HUES6 (cell line): ENCODE data around the gene ROR1.

ENCODE experiments used
- H3K27ac ChIP-seq: 2 replicates; pipeline ENCODE4 v1.7.0; 2013; ENCODE audit warnings: low read depth, mild to moderate bottlenecking, low read length, inconsistent platforms
- H3K27me3 ChIP-seq: 2 replicates; pipeline ENCODE4 v1.6.1; 2013; ENCODE audit warnings: low read length; ENCODE audit not compliant: control insufficient read depth, insufficient read depth
- H3K36me3 ChIP-seq: 2 replicates; pipeline ENCODE4 v1.6.1; 2013; ENCODE audit warnings: low read length; ENCODE audit not compliant: control insufficient read depth, insufficient read depth
- H3K4me1 ChIP-seq: 2 replicates; pipeline ENCODE4 v1.6.1; 2013; ENCODE audit warnings: low read length; ENCODE audit not compliant: control insufficient read depth, insufficient read depth
- H3K4me3 ChIP-seq: 2 replicates; pipeline ENCODE4 v1.5.1; 2013; ENCODE audit warnings: low read depth, low read length
- H3K9ac ChIP-seq: one replicate; pipeline ENCODE4 v1.6.1; 2013; ENCODE audit warnings: mild to moderate bottlenecking, low read length
- H3K9me3 ChIP-seq: 2 replicates; pipeline ENCODE4 v1.6.1; 2013; ENCODE audit warnings: low read depth, low read length; ENCODE audit not compliant: control insufficient read depth, insufficient read depth

The ROR1 gene

GRCh38 chr1:63898428-63899196 is 124.8 kb downstream of the ROR1 start:
- no peaks in the 10 kb centered on the region for H3K36me3 ChIP-seq
- no peak overlapping the region for H3K27ac ChIP-seq
- no peak overlapping the region for H3K4me3 ChIP-seq
- no peaks in the 10 kb centered on the region for H3K9me3 ChIP-seq
- peaks cover 19% of the 10 kb centered on the region for H3K4me1 ChIP-seq
- H3K9ac ChIP-seq, result no peak overlapping the region
- no peaks in the 10 kb centered on the region for H3K27me3 ChIP-seq

- Histone ChIP-seq H3K27ac (no peak overlapping the region), H3K27me3 (no peaks in the 10 kb centered on the region), H3K36me3 (no peaks in the 10 kb centered on the region), H3K9me3 (no peaks in the 10 kb centered on the region), H3K9ac (no peak overlapping the region), H3K4me3 (no peak overlapping the region), H3K4me1 (peaks cover 35% of the 10 kb centered on the region)
Measured at GRCh38 chr1:63901094-63901493, 127.3 kb downstream of the ROR1 start.

- Histone ChIP-seq H3K4me3 (no peak overlapping the region), H3K27me3 (no peaks in the 10 kb centered on the region), H3K9me3 (no peaks in the 10 kb centered on the region), H3K9ac (no peak overlapping the region), H3K4me1 (peaks cover 54% of the 10 kb centered on the region), H3K27ac (no peak overlapping the region), H3K36me3 (no peaks in the 10 kb centered on the region)
Measured at GRCh38 chr1:63902844-63903589, 129.2 kb downstream of the ROR1 start.

- Histone ChIP-seq H3K9me3 (no peaks in the 10 kb centered on the region), H3K27me3 (no peaks in the 10 kb centered on the region), H3K9ac (no peak overlapping the region), H3K4me1 (peaks cover 63% of the 10 kb centered on the region), H3K4me3 (no peak overlapping the region), H3K36me3 (no peaks in the 10 kb centered on the region), H3K27ac (no peak overlapping the region)
Measured at GRCh38 chr1:63903947-63904610, 130.3 kb downstream of the ROR1 start.

GRCh38 chr1:63904826-63905225 is 131.0 kb downstream of the ROR1 start:
- Histone ChIP-seq H3K4me3 (no peak overlapping the region), H3K9me3 (no peaks in the 10 kb centered on the region), H3K27ac (no peak overlapping the region; the same call in 1 of the 2 replicates), H3K36me3 (no peaks in the 10 kb centered on the region), H3K9ac (no peak overlapping the region), H3K4me1 (peaks cover 63% of the 10 kb centered on the region), H3K27me3 (no peaks in the 10 kb centered on the region)

GRCh38 chr1:63906047-63906704 is 132.4 kb downstream of the ROR1 start:
- Histone ChIP-seq H3K9me3 (no peaks in the 10 kb centered on the region), H3K27ac (no peak overlapping the region), H3K4me1 (peaks cover 64% of the 10 kb centered on the region), H3K9ac (peak overlapping the region; percentile 22), H3K36me3 (no peaks in the 10 kb centered on the region), H3K4me3 (no peak overlapping the region), H3K27me3 (no peaks in the 10 kb centered on the region)

- no peak overlapping the region for H3K9ac ChIP-seq
- H3K27me3 ChIP-seq, result no peaks in the 10 kb centered on the region
- H3K4me1 ChIP-seq, result peaks cover 69% of the 10 kb centered on the region
- H3K27ac ChIP-seq, result no peak overlapping the region
- H3K4me3 ChIP-seq, result no peak overlapping the region
- no peaks in the 10 kb centered on the region for H3K9me3 ChIP-seq
- no peaks in the 10 kb centered on the region for H3K36me3 ChIP-seq
Measured at GRCh38 chr1:63907051-63907450, 133.2 kb downstream of the ROR1 start.

GRCh38 chr1:63908016-63908415 is 134.2 kb downstream of the ROR1 start:
- Histone ChIP-seq H3K36me3 (no peaks in the 10 kb centered on the region), H3K9me3 (no peaks in the 10 kb centered on the region), H3K9ac (no peak overlapping the region), H3K27ac (peak overlapping the region; percentile 77), H3K4me1 (peaks cover 74% of the 10 kb centered on the region), H3K27me3 (no peaks in the 10 kb centered on the region), H3K4me3 (0 out of 2 replicates have a peak overlapping the region, but pooled peaks have one; percentile 14)

- Histone ChIP-seq H3K36me3 (no peaks in the 10 kb centered on the region), H3K27ac (no peak overlapping the region), H3K27me3 (no peaks in the 10 kb centered on the region), H3K4me3 (no peak overlapping the region), H3K9me3 (no peaks in the 10 kb centered on the region), H3K9ac (no peak overlapping the region), H3K4me1 (peaks cover 85% of the 10 kb centered on the region)
Measured at GRCh38 chr1:63909526-63909925, 135.7 kb downstream of the ROR1 start.

- no peaks in the 10 kb centered on the region for H3K27me3 ChIP-seq
- H3K4me1 ChIP-seq, result peaks cover 76% of the 10 kb centered on the region
- no peaks in the 10 kb centered on the region for H3K9me3 ChIP-seq
- no peaks in the 10 kb centered on the region for H3K36me3 ChIP-seq
- H3K9ac ChIP-seq, result no peak overlapping the region
- no peak overlapping the region for H3K27ac ChIP-seq
- no peak overlapping the region for H3K4me3 ChIP-seq
Measured at GRCh38 chr1:63911049-63911448, 137.2 kb downstream of the ROR1 start.
